ENCODE data around the gene MYL1. TPM values are rescaled to one million over a fixed set of nuclear protein-coding genes. Genes with fewer than 3 reads are reported as not detected.

The MYL1 gene
- total RNA-seq, 1 donor from 2014 or later = 11.1 TPM

- H3K27me3 Mint-ChIP-seq (ENCODE audit: low read depth, unreplicated experiment) = peaks cover 11% of the 10 kb centered on the region
- Histone ChIP-seq H3K9ac (ENCODE audit: low read length) (no peak overlapping the region), H3K9me3 (ENCODE audit: insufficient read depth, low read depth, low read length) (no peaks in the 10 kb centered on the region), H4K20me1 (ENCODE audit: insufficient read depth, low read length) (no peaks in the 10 kb centered on the region), H3K27ac (ENCODE audit: low read depth, low read length) (no peak overlapping the region), H3K79me2 (ENCODE audit: insufficient read depth, low read length) (no peaks in the 10 kb centered on the region), H3K4me1 (ENCODE audit: insufficient read depth, low read length) (no peaks in the 10 kb centered on the region), H3K4me2 (ENCODE audit: low read length) (no peak overlapping the region), H3K4me3 (ENCODE audit: insufficient read depth, low read depth, low read length) (no peak overlapping the region), H3K36me3 (ENCODE audit: insufficient read depth, low read length) (no peaks in the 10 kb centered on the region), H3K27me3 (ENCODE audit: insufficient read depth, low read length) (no peaks in the 10 kb centered on the region), H2AFZ (ENCODE audit: low read depth, low read length) (no peak overlapping the region)
- no peak overlapping the region for H3K4me3 Mint-ChIP-seq (ENCODE audit: unreplicated experiment)
- no peak for FAIRE-seq
- no peaks in the 10 kb centered on the region for H3K36me3 Mint-ChIP-seq (ENCODE audit: low read depth, unreplicated experiment)
- DNase-seq (ENCODE audit: low read depth) = no peak
- no peaks in the 10 kb centered on the region for H3K9me3 Mint-ChIP-seq (ENCODE audit: unreplicated experiment)
- H3K27ac Mint-ChIP-seq (ENCODE audit: unreplicated experiment) = no peak overlapping the region
- H3K4me1 Mint-ChIP-seq (ENCODE audit: low read depth, unreplicated experiment) = no peaks in the 10 kb centered on the region
- no peak for TF ChIP-seq EZH2 (IDR thresholded peaks at IDR 0.05; ENCODE audit: insufficient read depth, low read length)
- TF ChIP-seq CTCF (IDR thresholded peaks at IDR 0.05; ENCODE audit: insufficient read depth, low read depth, low read length) = no peak
These were observed 43.7 kb downstream of the MYL1 start for GRCh38 chr2:210271300-210271699.

GRCh38 chr2:210269148-210269547, 45.8 kb downstream of the MYL1 start:
- Mint-ChIP-seq H3K36me3 (ENCODE audit: low read depth, unreplicated experiment) (no peaks in the 10 kb centered on the region), H3K4me1 (ENCODE audit: low read depth, unreplicated experiment) (no peaks in the 10 kb centered on the region), H3K9me3 (ENCODE audit: unreplicated experiment) (no peaks in the 10 kb centered on the region), H3K27me3 (ENCODE audit: low read depth, unreplicated experiment) (peaks cover 16% of the 10 kb centered on the region), H3K4me3 (ENCODE audit: unreplicated experiment) (no peak overlapping the region), H3K27ac (ENCODE audit: unreplicated experiment) (no peak overlapping the region)
- H3K4me2 ChIP-seq (ENCODE audit: low read length) = no peak overlapping the region
- H3K9ac ChIP-seq (ENCODE audit: low read length) = no peak overlapping the region
- DNase-seq (ENCODE audit: low read depth) (no peak), FAIRE-seq (no peak)
- H3K9me3 ChIP-seq (ENCODE audit: insufficient read depth, low read depth, low read length) = no peaks in the 10 kb centered on the region
- no peaks in the 10 kb centered on the region for H4K20me1 ChIP-seq (ENCODE audit: insufficient read depth, low read length)
- H3K36me3 ChIP-seq (ENCODE audit: insufficient read depth, low read length) = no peaks in the 10 kb centered on the region
- H3K4me3 ChIP-seq (ENCODE audit: insufficient read depth, low read depth, low read length) = no peak overlapping the region
- H3K27me3 ChIP-seq (ENCODE audit: insufficient read depth, low read length) = no peaks in the 10 kb centered on the region
- H2AFZ ChIP-seq (ENCODE audit: low read depth, low read length) = no peak overlapping the region
- H3K79me2 ChIP-seq (ENCODE audit: insufficient read depth, low read length) = no peaks in the 10 kb centered on the region
- TF ChIP-seq CTCF (IDR thresholded peaks at IDR 0.05; ENCODE audit: insufficient read depth, low read depth, low read length) (no peak), EZH2 (IDR thresholded peaks at IDR 0.05; ENCODE audit: insufficient read depth, low read length) (no peak)
- no peak overlapping the region for H3K27ac ChIP-seq (ENCODE audit: low read depth, low read length)
- H3K4me1 ChIP-seq (ENCODE audit: insufficient read depth, low read length) = no peaks in the 10 kb centered on the region

- H3K27me3 Mint-ChIP-seq (ENCODE audit: low read depth, unreplicated experiment) = peaks cover 16% of the 10 kb centered on the region
- H3K4me1 Mint-ChIP-seq (ENCODE audit: low read depth, unreplicated experiment) = no peaks in the 10 kb centered on the region
- Histone ChIP-seq H3K9me3 (ENCODE audit: insufficient read depth, low read depth, low read length) (no peaks in the 10 kb centered on the region), H3K36me3 (ENCODE audit: insufficient read depth, low read length) (no peaks in the 10 kb centered on the region), H3K27me3 (ENCODE audit: insufficient read depth, low read length) (no peaks in the 10 kb centered on the region), H3K27ac (ENCODE audit: low read depth, low read length) (no peak overlapping the region), H3K4me1 (ENCODE audit: insufficient read depth, low read length) (no peaks in the 10 kb centered on the region), H3K4me3 (ENCODE audit: insufficient read depth, low read depth, low read length) (no peak overlapping the region), H4K20me1 (ENCODE audit: insufficient read depth, low read length) (no peaks in the 10 kb centered on the region), H3K79me2 (ENCODE audit: insufficient read depth, low read length) (no peaks in the 10 kb centered on the region), H2AFZ (ENCODE audit: low read depth, low read length) (no peak overlapping the region), H3K4me2 (ENCODE audit: low read length) (no peak overlapping the region), H3K9ac (ENCODE audit: low read length) (no peak overlapping the region)
- TF ChIP-seq CTCF (IDR thresholded peaks at IDR 0.05; ENCODE audit: insufficient read depth, low read depth, low read length) = no peak
- no peak for TF ChIP-seq EZH2 (IDR thresholded peaks at IDR 0.05; ENCODE audit: insufficient read depth, low read length)
- H3K27ac Mint-ChIP-seq (ENCODE audit: unreplicated experiment) = no peak overlapping the region
- no peaks in the 10 kb centered on the region for H3K36me3 Mint-ChIP-seq (ENCODE audit: low read depth, unreplicated experiment)
- no peak for FAIRE-seq
- no peak overlapping the region for H3K4me3 Mint-ChIP-seq (ENCODE audit: unreplicated experiment)
- H3K9me3 Mint-ChIP-seq (ENCODE audit: unreplicated experiment) = no peaks in the 10 kb centered on the region
- DNase-seq (ENCODE audit: low read depth) = no peak
These were observed 46.7 kb downstream of the MYL1 start for GRCh38 chr2:210268281-210268680.

Measured in astrocyte (in vitro differentiated cells and primary cell).